GM12874 (cell line): Measurements from ENCODE around the gene LRRC30.

Source experiments
- TF ChIP-seq, protein P1 (sequence below): IDR thresholded peaks from 2 replicates; pipeline ENCODE4 v1.5.1; 2011; ENCODE audit warnings: low read depth, mild to moderate bottlenecking, control low read depth, low read length, moderate library complexity; ENCODE audit not compliant: insufficient read depth

LRRC30 gene

DNA sequence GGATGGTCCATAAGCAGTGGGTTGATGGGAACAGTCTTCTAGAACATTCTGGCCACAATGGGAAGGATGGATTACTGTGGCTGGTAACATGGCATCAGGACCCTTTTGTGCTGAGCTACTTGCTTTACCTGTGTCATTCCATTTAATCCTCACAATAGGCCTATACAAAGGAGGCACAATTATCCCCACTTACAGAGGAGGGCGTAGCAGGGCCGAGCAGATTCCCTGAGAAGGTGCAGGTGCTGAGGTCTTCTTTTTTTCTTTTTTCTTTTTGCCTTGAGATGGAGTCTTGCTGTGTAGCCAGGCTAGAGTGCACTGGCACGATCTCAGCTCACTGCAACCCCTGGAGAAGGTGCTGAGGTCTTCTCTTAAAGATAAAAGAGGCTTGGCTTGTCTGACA, 6.7 kb upstream of the LRRC30 start:
- TF ChIP-seq, protein P1, sequence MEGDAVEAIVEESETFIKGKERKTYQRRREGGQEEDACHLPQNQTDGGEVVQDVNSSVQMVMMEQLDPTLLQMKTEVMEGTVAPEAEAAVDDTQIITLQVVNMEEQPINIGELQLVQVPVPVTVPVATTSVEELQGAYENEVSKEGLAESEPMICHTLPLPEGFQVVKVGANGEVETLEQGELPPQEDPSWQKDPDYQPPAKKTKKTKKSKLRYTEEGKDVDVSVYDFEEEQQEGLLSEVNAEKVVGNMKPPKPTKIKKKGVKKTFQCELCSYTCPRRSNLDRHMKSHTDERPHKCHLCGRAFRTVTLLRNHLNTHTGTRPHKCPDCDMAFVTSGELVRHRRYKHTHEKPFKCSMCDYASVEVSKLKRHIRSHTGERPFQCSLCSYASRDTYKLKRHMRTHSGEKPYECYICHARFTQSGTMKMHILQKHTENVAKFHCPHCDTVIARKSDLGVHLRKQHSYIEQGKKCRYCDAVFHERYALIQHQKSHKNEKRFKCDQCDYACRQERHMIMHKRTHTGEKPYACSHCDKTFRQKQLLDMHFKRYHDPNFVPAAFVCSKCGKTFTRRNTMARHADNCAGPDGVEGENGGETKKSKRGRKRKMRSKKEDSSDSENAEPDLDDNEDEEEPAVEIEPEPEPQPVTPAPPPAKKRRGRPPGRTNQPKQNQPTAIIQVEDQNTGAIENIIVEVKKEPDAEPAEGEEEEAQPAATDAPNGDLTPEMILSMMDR: no peak

DNA sequence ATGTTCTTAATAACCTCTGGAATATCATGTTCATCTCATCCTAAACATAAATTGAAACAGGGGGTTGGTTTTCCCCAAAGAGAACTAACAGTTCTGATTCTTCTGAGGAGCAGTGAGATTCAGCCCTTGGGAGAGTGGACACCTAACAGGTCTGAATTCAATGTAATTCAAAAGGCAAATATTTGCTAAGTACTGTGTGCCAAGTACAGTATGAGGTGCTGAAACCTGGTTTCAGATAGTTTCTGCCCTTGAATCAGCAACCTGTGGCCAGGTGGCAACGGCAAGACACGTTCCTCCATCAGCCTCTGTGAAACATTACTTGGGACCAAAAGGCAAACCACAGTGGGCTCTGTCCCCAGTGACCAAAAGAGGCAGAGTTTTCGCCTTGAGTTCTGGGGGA, 1.3 kb downstream of the LRRC30 start:
- TF ChIP-seq, protein P1: no peak

DNA sequence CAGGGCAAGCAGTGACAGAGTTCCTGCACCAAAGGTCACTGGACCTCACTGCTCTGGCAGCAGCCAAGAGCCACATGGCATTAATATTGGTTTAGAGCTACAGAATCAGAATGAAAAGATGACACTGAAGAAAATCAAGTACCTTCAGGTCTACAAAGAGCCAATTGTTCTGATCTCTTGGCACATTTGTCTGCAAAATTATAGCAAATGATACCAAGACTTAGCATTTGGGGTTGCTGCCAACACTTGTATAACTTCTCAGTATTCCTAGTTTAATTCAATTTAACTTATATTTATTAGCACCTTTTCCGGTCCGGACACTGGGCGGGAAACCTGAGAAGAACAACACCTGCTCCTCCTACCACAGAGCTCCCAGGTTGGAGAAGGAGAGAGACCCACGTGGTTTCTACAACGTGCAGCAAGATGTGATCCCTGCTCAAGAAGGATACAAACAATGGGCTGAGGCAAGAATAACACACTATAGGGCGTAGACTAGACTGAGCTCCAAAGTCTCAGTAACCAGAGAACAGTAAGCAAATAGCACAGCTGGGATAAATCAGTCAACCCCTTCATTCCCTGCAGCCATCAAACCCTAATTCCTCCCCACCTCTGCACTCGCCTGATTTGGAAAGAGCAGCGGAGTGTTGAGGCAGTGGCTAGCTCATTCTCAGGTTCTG, 2.4 kb downstream of the LRRC30 start:
- TF ChIP-seq, protein P1: no peak

DNA sequence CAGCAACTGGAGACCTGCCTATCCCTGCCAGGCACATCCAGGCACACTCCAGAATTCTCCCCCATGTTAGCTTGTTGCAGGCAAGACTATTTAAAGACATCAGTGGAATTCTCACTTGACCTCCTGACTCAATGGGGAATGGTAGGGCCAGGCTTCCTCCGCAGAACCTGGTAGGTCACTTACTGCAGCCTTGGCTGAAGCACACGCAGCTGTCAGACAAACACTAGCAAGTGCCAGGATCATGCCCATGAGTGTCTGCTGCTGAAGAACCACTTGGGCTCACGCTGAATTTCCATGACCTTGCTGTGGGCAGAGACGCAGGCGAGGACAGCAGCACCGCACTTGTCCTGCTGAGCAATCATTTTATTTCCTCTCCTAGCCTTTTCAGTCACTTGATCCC, 3.2 kb downstream of the LRRC30 start:
- TF ChIP-seq, protein P1: no peak

DNA sequence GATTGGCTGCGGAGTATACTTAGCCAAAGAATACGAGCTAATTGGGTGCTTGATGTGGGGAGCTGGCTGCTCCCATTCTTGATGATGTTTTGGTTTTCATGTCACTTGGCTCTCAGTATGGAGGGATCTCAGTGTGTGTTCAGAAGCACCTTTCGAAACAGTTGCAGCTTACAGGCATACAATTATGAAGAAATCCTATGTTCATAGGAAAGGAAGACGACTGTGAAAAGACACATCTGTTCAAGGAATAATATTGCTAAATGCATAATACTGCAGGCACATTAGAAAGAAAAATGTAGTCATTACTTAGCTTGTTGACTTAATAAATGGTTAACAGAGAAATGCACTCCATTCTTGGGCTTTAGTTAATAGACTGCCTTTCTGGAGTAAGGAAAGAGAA, 4.1 kb downstream of the LRRC30 start:
- TF ChIP-seq, protein P1: no peak

DNA sequence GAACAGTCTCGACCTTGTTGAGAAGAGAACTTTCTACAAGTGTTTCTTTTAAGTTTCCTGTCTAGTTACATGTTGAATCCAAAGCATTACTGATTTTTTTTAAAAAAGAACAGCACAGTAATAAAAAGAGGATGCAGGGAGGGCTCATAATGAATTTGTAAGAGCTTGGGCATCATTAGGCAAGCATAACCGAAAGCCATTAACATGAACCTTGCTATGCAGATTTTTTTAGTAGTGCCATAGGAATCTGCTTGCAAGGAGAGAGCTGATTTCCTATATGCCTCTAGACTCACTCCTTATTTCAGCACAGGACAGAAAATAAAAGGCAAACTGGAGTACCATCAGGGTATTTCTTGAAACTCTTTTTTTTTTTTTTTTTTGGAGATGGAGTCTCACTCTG, 5.2 kb downstream of the LRRC30 start:
- TF ChIP-seq, protein P1: no peak

DNA sequence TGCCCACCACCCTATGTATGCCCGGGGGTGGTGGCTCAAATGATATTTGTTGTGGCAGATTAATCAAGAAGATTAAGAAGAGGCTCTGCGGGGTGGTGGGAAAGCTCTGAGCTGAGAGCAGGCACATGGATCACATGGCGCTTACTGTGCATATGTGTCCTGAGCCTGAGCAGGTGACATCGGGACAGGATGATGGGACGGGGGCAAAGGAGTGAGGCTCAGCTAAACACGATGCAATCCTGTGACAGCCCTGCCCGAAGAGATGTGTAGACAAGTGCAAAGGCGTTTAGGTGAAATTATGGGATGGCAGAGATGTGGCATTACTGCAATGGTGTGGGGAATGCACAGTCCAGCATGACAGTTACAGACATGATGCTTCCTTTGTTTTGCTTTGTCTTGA, 6.0 kb downstream of the LRRC30 start:
- TF ChIP-seq, protein P1: no peak
